Endothelial cell (in vitro differentiated cells): Measurements from ENCODE around the gene VPS18. TPM values are rescaled to one million over a fixed set of nuclear protein-coding genes. Genes with fewer than 3 reads are reported as not detected.

ENCODE experiments used
- DNase-seq: peaks from one replicate; pipeline ENCODE4 v3.0.0; 2021; ENCODE audit warnings: low spot score
- H3K27ac Mint-ChIP-seq: one replicate; pipeline ENCODE4 v1.8.0; 2021; ENCODE audit warnings: mixed read lengths, inconsistent platforms; ENCODE audit not compliant: unreplicated experiment
- H3K27me3 Mint-ChIP-seq: one replicate; pipeline ENCODE4 v1.8.0; 2021; ENCODE audit warnings: mild to moderate bottlenecking, moderate library complexity, mixed read lengths, inconsistent platforms; ENCODE audit not compliant: unreplicated experiment
- H3K36me3 Mint-ChIP-seq: one replicate; pipeline ENCODE4 v1.8.0; 2021; ENCODE audit warnings: mild to moderate bottlenecking, low read depth, mixed read lengths, inconsistent platforms; ENCODE audit not compliant: unreplicated experiment
- H3K4me1 Mint-ChIP-seq: one replicate; pipeline ENCODE4 v1.8.0; 2021; ENCODE audit warnings: mild to moderate bottlenecking, mixed read lengths, inconsistent platforms; ENCODE audit not compliant: unreplicated experiment
- H3K4me3 Mint-ChIP-seq: one replicate; pipeline ENCODE4 v1.8.0; 2021; ENCODE audit warnings: mild to moderate bottlenecking, mixed read lengths, inconsistent platforms; ENCODE audit not compliant: unreplicated experiment
- H3K9me3 Mint-ChIP-seq: one replicate; pipeline ENCODE4 v1.8.0; 2021; ENCODE audit warnings: mixed read lengths, inconsistent platforms; ENCODE audit not compliant: unreplicated experiment
- CTCF ChIP-seq: fragments of 200-600 bp; sonication (generic); IDR thresholded peaks from one replicate; pipeline ENCODE4 v1.5.0; 2021; ENCODE audit warnings: antibody characterized with exemption; ENCODE audit not compliant: unreplicated experiment
- total RNA-seq: library from RNA; stranded (reverse); fragmentation: NEBNext Ultra II Directional; extraction: Animal tissue kit (Norgen Biotek cat#: 25700); gene quantifications from one replicate; pipeline ENCODE4 v1.2.1, GENCODE V29; 2021; ENCODE audit not compliant: unreplicated experiment

Gene VPS18
- total RNA-seq, 1 donor from 2014 or later, result 39.2 TPM

DNA sequence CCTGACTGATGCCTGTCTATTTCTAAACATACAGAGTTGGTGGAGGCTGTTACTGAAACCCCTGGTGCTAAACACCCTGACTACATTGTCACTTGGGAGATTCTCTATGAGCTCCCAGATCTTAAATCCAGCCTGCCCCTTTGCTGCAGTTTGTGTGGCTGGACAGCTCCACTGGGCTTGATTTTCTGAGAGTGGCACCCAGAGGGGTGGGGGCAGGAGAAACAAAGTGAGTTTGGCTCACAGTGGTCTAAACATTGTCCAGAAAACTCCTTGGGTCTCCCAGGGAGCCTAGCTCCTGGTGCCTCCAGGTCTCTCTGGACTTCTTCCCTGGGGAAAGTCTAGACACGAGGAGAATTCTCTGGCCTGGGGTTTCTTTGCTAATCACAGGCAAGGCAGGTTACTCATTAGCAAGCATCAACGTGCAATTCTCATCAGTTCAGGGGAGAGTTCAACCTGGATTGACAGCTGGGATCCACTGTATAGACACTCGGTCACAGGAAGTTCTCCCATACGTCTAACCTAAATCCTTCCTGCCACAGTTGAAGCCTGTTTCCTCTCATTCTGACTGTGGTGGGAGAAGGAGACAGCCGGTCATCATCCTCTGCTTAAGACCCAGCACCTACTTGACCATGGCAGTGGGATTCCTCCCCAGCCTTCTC lies 27.8 kb downstream of the VPS18 start:
- H3K4me1 Mint-ChIP-seq, result peaks cover 71% of the 10 kb centered on the region
- TF ChIP-seq CTCF, result no peak
- H3K9me3 Mint-ChIP-seq, result no peaks in the 10 kb centered on the region
- peak overlapping the region; percentile 67 for H3K4me3 Mint-ChIP-seq
- DNase-seq, result no peak
- H3K27me3 Mint-ChIP-seq, result peaks cover 24% of the 10 kb centered on the region
- peak overlapping the region; percentile 78 for H3K27ac Mint-ChIP-seq
- H3K36me3 Mint-ChIP-seq, result peaks cover 19% of the 10 kb centered on the region

GRCh38 chr15:40922608-40923005 lies 28.4 kb downstream of the VPS18 start:
- H3K9me3 Mint-ChIP-seq, result no peaks in the 10 kb centered on the region
- H3K27me3 Mint-ChIP-seq, result peaks cover 26% of the 10 kb centered on the region
- H3K4me3 Mint-ChIP-seq, result peak overlapping the region; percentile 67
- no peak for DNase-seq
- H3K36me3 Mint-ChIP-seq, result peaks cover 22% of the 10 kb centered on the region
- TF ChIP-seq CTCF, result no peak
- peaks cover 68% of the 10 kb centered on the region for H3K4me1 Mint-ChIP-seq
- peak overlapping the region; percentile 78 for H3K27ac Mint-ChIP-seq

- no peak for TF ChIP-seq CTCF
- H3K9me3 Mint-ChIP-seq, result no peaks in the 10 kb centered on the region
- H3K4me1 Mint-ChIP-seq, result peaks cover 61% of the 10 kb centered on the region
- H3K27me3 Mint-ChIP-seq, result peaks cover 24% of the 10 kb centered on the region
- no peak overlapping the region for H3K27ac Mint-ChIP-seq
- H3K4me3 Mint-ChIP-seq, result no peak overlapping the region
- peaks cover 22% of the 10 kb centered on the region for H3K36me3 Mint-ChIP-seq
- DNase-seq, result no peak
Observed at GRCh38 chr15:40923551-40923950, 29.3 kb downstream of the VPS18 start.

DNA sequence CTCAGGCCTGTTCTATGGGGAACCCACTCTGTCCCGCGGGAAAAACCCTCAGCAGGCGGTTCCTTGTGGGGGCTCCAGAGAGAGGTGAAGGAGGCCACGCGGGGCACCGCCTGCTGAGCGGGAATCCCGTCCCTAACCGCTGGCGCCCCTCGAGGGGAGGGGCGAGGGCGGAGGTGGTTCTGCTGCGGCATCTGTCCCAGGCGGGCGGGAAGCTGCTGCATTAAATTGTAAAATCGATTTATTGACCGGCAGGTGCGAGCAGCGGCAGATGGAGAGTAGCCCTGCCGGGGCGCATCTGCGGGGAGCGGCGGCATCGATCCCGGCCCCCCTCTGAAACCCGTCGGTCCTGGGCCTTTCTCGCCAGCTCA lies 31.2 kb downstream of the VPS18 start:
- Mint-ChIP-seq H3K4me3 (peak overlapping the region; percentile 86), H3K9me3 (no peaks in the 10 kb centered on the region), H3K36me3 (peaks cover 29% of the 10 kb centered on the region), H3K4me1 (peaks cover 53% of the 10 kb centered on the region), H3K27me3 (peaks cover 26% of the 10 kb centered on the region), H3K27ac (no peak overlapping the region)
- DNase-seq, result no peak
- no peak for TF ChIP-seq CTCF

DNA sequence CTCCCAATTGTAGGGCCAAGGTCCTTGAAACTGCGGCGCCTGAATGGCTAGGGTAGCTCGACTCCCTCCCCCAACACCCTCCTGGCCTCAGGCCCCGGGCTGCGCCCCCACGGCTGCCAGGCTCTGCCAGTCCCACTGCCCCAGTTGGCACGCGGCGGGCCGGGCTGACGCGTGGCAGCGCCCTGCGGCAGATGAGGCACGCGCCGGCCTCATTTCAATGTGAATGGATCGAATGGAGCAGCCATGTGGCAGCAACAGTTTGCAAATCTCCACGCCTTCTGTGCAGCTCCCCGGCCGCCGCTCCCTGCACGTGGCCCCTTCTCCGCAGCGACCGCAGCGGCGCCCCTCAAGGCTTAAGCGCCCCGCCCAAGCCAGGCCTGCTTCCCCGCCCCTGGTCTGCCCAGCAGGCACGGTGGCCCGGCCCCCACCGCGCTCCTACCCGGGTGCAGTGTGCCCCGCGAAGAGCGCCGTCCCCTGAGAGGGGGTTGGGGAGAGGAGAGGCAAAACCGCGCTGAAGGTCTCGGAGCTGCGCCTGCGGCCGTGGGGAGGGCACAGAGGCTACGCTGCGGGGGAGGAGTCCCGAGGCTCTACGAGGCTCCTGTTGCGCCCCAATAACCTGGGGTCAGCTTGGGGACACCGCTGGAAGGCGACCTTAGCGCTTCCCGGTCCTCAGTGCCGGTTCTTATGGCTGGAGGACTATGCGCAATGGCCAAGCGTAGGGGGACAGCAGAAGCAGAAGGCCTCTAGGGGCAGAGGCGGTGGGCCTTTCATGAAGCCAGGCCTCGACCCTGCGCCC lies 31.8 kb downstream of the VPS18 start:
- DNase-seq, result no peak
- TF ChIP-seq CTCF, result no peak
- Mint-ChIP-seq H3K4me1 (peaks cover 53% of the 10 kb centered on the region), H3K27ac (no peak overlapping the region), H3K4me3 (peak overlapping the region; percentile 92), H3K9me3 (no peaks in the 10 kb centered on the region), H3K27me3 (peaks cover 28% of the 10 kb centered on the region), H3K36me3 (peaks cover 35% of the 10 kb centered on the region)
